HepG2 (cell line): ENCODE measurements around the gene ZNF322. TPM values are rescaled to one million over a fixed set of nuclear protein-coding genes. Genes with fewer than 3 reads are reported as not detected.

Source experiments
- FOXO4 ChIP-seq: sonication (generic); formaldehyde crosslinking; conservative IDR thresholded peaks from 2 replicates; pipeline ENCODE4 v1.8.1; 2023; ENCODE audit warnings: missing genetic modification reagents
- HIVEP1 ChIP-seq: sonication (generic); formaldehyde crosslinking; IDR thresholded peaks from 2 replicates; pipeline ENCODE4 v1.4.0; 2020; ENCODE audit warnings: mild to moderate bottlenecking, missing genetic modification reagents
- HMG20B ChIP-seq: conservative IDR thresholded peaks from 2 replicates; pipeline ENCODE4 v1.6.1; 2016; ENCODE audit warnings: missing genetic modification reagents, missing compliant biosample characterization
- HNF1B ChIP-seq: sonication (generic); formaldehyde crosslinking; IDR thresholded peaks from 2 replicates; pipeline ENCODE4 v1.5.1; 2020; ENCODE audit warnings: mild to moderate bottlenecking, moderate library complexity, missing genetic modification reagents
- IRX3 ChIP-seq: sonication (generic); formaldehyde crosslinking; IDR thresholded peaks from 2 replicates; pipeline ENCODE4 v1.8.1; 2023; ENCODE audit warnings: mild to moderate bottlenecking, low read depth, missing genetic modification reagents, borderline replicate concordance
- JUNB ChIP-seq: sonication (generic); formaldehyde crosslinking; IDR thresholded peaks from 2 replicates; pipeline ENCODE4 v1.8.0; 2022; ENCODE audit warnings: missing genetic modification reagents, mild to moderate bottlenecking, borderline replicate concordance
- MIER2 ChIP-seq: IDR thresholded peaks from 2 replicates; pipeline ENCODE4 v1.6.1; 2016; ENCODE audit warnings: missing biosample characterization, missing genetic modification reagents
- MTF1 ChIP-seq: sonication (generic); formaldehyde crosslinking; IDR thresholded peaks from 2 replicates; pipeline ENCODE4 v1.5.0; 2020; ENCODE audit warnings: missing genetic modification reagents
- NAIF1 ChIP-seq: sonication (generic); formaldehyde crosslinking; IDR thresholded peaks from 2 replicates; pipeline ENCODE4 v1.5.0; 2020; ENCODE audit warnings: mild to moderate bottlenecking, missing genetic modification reagents, borderline replicate concordance
- PRPF4 ChIP-seq: fragments of 200-400 bp; formaldehyde crosslinking; IDR thresholded peaks from 2 replicates; pipeline ENCODE4 v1.6.1; 2016; ENCODE audit warnings: low read length, low read depth; ENCODE audit not compliant: poor library complexity, severe bottlenecking
- SIN3B ChIP-seq: fragments of 150-350 bp; IDR thresholded peaks from 2 replicates; pipeline ENCODE4 v1.6.1; 2014; ENCODE audit warnings: low read length
- SMAD9 ChIP-seq: sonication (generic); formaldehyde crosslinking; IDR thresholded peaks from 2 replicates; pipeline ENCODE4 v1.5.1; 2020; ENCODE audit warnings: mild to moderate bottlenecking, missing genetic modification reagents
- SP4 ChIP-seq: sonication (generic); formaldehyde crosslinking; IDR thresholded peaks from 2 replicates; pipeline ENCODE4 v1.8.1; 2023; ENCODE audit warnings: mild to moderate bottlenecking, missing genetic modification reagents
- THAP7 ChIP-seq: sonication (generic); formaldehyde crosslinking; IDR thresholded peaks from 2 replicates; pipeline ENCODE4 v1.8.1; 2023; ENCODE audit warnings: mild to moderate bottlenecking, missing genetic modification reagents
- XBP1 ChIP-seq: sonication (generic); formaldehyde crosslinking; IDR thresholded peaks from 2 replicates; pipeline ENCODE4 v1.5.0; 2020; ENCODE audit warnings: missing genetic modification reagents
- ZBTB21 ChIP-seq: sonication (generic); formaldehyde crosslinking; IDR thresholded peaks from 2 replicates; pipeline ENCODE4 v1.4.0; 2020; ENCODE audit warnings: missing genetic modification reagents
- ZBTB42 ChIP-seq: sonication (generic); formaldehyde crosslinking; IDR thresholded peaks from 2 replicates; pipeline ENCODE4 v1.5.0; 2020; ENCODE audit warnings: mild to moderate bottlenecking, missing genetic modification reagents
- ZNF264 ChIP-seq: sonication (generic); formaldehyde crosslinking; IDR thresholded peaks from 2 replicates; pipeline ENCODE4 v1.4.0; 2020; ENCODE audit warnings: missing genetic modification reagents
- ZNF44 ChIP-seq: sonication (generic); formaldehyde crosslinking; IDR thresholded peaks from 2 replicates; pipeline ENCODE4 v1.5.1; 2020; ENCODE audit warnings: mild to moderate bottlenecking, missing genetic modification reagents
- ZNF562 ChIP-seq: sonication (generic); formaldehyde crosslinking; IDR thresholded peaks from 2 replicates; pipeline ENCODE4 v1.8.0; 2022; ENCODE audit warnings: missing genetic modification reagents, borderline replicate concordance
- ZNF564 ChIP-seq: sonication (generic); formaldehyde crosslinking; IDR thresholded peaks from 2 replicates; pipeline ENCODE4 v1.8.1; 2023; ENCODE audit warnings: mild to moderate bottlenecking, missing genetic modification reagents
- ZNF749 ChIP-seq: sonication (generic); formaldehyde crosslinking; IDR thresholded peaks from 2 replicates; pipeline ENCODE4 v1.8.0; 2022; ENCODE audit warnings: mild to moderate bottlenecking, missing genetic modification reagents, moderate library complexity, borderline replicate concordance
- ZNF768 ChIP-seq: sonication (generic); formaldehyde crosslinking; IDR thresholded peaks from 2 replicates; pipeline ENCODE4 v1.4.0; 2020; ENCODE audit warnings: missing genetic modification reagents
- ZNF788 ChIP-seq: sonication (generic); formaldehyde crosslinking; IDR thresholded peaks from 2 replicates; pipeline ENCODE4 v1.5.0; 2020; ENCODE audit warnings: mild to moderate bottlenecking, missing genetic modification reagents, borderline replicate concordance
- ZNF841 ChIP-seq: sonication (generic); formaldehyde crosslinking; IDR thresholded peaks from 2 replicates; pipeline ENCODE4 v1.8.1; 2023; ENCODE audit warnings: missing genetic modification reagents, borderline replicate concordance
- polyA plus RNA-seq, 8 experiments: library from polyadenylated mRNA; depleted of rRNA in 3 of 8; stranded (reverse) in 7 of 8; unstranded in 1 of 8; fragments of >200 nt; fragmentation: Illumina TruSeq in 4 of 8; extraction: Trizol in 4 of 8; gene quantifications; 2 replicates each; pipeline versions ENCODE4 v1.2.1 to v1.2.3, GENCODE V29; 2011 to 2016; ENCODE audit warnings: low read depth in 4 of 8, missing spikeins in 1 of 8, mixed read lengths in 1 of 8; ENCODE audit not compliant: insufficient read depth in 1 of 8
- total RNA-seq, 5 experiments: library from RNA; depleted of rRNA; stranded (reverse); fragments of >200 nt; fragmentation: Illumina TruSeq; extraction: Trizol; gene quantifications; 2 replicates each; pipeline ENCODE4 v1.2.3, GENCODE V29; 2016; ENCODE audit warnings: low read depth in 1 of 5

The ZNF322 gene
- total and polyA plus RNA-seq, 2 of the 13 experiments (the other 11 are each of a cell fraction or from before 2014, with no cell fraction given), result 8.3 to 22.8 TPM

- no peak for TF ChIP-seq MTF1 (CRISPR knock-in tag)
- 0 out of 2 replicates have a peak, but pooled peaks have one; percentile 66 for TF ChIP-seq XBP1
- TF ChIP-seq SMAD9 (CRISPR knock-in tag), result no peak
- peak; percentile 57; the same call in 1 of the 2 replicates for TF ChIP-seq ZNF788 (CRISPR knock-in tag)
- TF ChIP-seq FOXO4 (CRISPR knock-in tag), result no peak
- no peak for TF ChIP-seq ZNF749 (CRISPR knock-in tag)
- no peak for TF ChIP-seq IRX3 (CRISPR knock-in tag)
- TF ChIP-seq JUNB (CRISPR knock-in tag), result no peak
- no peak for TF ChIP-seq ZBTB21 (CRISPR knock-in tag)
- TF ChIP-seq HNF1B (CRISPR knock-in tag), result peak; percentile 86; the same call in 1 of the 2 replicates
- TF ChIP-seq ZNF841 (CRISPR knock-in tag), result no peak
- no peak; the same call in 1 of the 2 replicates for TF ChIP-seq ZNF264 (CRISPR knock-in tag)
- TF ChIP-seq SIN3B, result no peak
- no peak for TF ChIP-seq HIVEP1 (CRISPR knock-in tag)
- no peak for TF ChIP-seq NAIF1 (CRISPR knock-in tag)
- TF ChIP-seq ZNF44, result peak; percentile 85; the same call in 1 of the 2 replicates
- peak; percentile 36; the same call in 1 of the 2 replicates for TF ChIP-seq THAP7
- TF ChIP-seq PRPF4, result no peak
- TF ChIP-seq ZNF562, result no peak
- TF ChIP-seq ZBTB42, result 0 out of 2 replicates have a peak, but pooled peaks have one; percentile 58
- peak; percentile 74; the same call in 1 of the 2 replicates for TF ChIP-seq SP4 (CRISPR knock-in tag)
- peak; percentile 79; the same call in 1 of the 2 replicates for TF ChIP-seq ZNF768 (CRISPR knock-in tag)
- peak; percentile 85; the same call in 1 of the 2 replicates for TF ChIP-seq ZNF564
- TF ChIP-seq MIER2 (CRISPR knock-in tag), result peak; percentile 76; the same call in 1 of the 2 replicates
- 0 out of 2 replicates have a peak, but pooled peaks have one; percentile 44 for TF ChIP-seq HMG20B
These were observed 63.8 kb downstream of the ZNF322 start (continued) for GRCh38 chr6:26595669-26596269.
